Measurements from ENCODE around the gene CDH4.

The CDH4 gene

GRCh38 chr20:61734733-61735502 is 482.9 kb downstream of the CDH4 start:
- no peak for DNase-seq
- in situ Hi-C loops (cut with HindIII; ENCODE audit: low pct_ligation_motif_present, low pct_unique_long_range_greater_than_20kb, low sequenced_read_pairs): no loop called here

DNA sequence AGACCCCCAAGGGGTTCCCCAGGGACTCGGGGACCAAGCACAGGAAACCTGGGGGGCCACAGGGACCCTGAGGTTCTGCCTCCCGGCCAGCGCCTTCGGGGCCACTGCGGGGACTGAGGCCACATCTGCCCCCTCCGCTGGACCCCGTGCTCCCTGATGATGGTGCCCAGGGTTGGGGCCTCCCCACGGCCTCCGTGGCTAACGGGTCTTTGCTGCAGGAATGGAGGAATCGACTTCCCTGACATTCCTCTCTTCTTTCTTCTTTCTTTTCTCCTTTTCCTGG is 483.4 kb downstream of the CDH4 start:
- DNase-seq: no peak
- in situ Hi-C loops (cut with HindIII; ENCODE audit: low pct_ligation_motif_present, low pct_unique_long_range_greater_than_20kb, low sequenced_read_pairs): no loop called here

GRCh38 chr20:61736001-61736635 is 484.1 kb downstream of the CDH4 start:
- DNase-seq: no peak
- in situ Hi-C loops (cut with HindIII; ENCODE audit: low pct_ligation_motif_present, low pct_unique_long_range_greater_than_20kb, low sequenced_read_pairs): no loop called here

GRCh38 chr20:61736751-61737310 is 484.8 kb downstream of the CDH4 start:
- no peak for DNase-seq
- in situ Hi-C loops (cut with HindIII; ENCODE audit: low pct_ligation_motif_present, low pct_unique_long_range_greater_than_20kb, low sequenced_read_pairs): no loop called here

DNA sequence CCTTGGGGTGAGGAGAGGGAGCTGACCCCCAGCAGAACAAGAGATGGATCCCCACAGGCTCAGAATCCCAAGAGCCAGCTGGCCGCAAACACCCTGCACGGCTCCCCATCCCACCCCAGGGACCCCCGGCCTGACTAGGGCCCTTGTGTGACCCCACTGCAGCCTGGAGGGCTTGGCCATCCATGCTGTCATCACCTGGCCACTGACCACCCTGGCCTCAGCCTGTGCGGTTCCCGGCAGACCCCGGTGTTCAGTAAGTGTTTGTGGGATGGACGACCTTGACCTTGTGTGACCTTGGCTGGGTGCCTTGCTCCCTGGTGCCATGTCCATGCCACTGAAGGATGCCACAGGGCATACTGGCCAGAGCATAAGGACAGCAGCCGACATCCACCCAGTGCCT is 485.3 kb downstream of the CDH4 start:
- in situ Hi-C loops (cut with HindIII; ENCODE audit: low pct_ligation_motif_present, low pct_unique_long_range_greater_than_20kb, low sequenced_read_pairs): no loop called here
- DNase-seq: no peak

DNA sequence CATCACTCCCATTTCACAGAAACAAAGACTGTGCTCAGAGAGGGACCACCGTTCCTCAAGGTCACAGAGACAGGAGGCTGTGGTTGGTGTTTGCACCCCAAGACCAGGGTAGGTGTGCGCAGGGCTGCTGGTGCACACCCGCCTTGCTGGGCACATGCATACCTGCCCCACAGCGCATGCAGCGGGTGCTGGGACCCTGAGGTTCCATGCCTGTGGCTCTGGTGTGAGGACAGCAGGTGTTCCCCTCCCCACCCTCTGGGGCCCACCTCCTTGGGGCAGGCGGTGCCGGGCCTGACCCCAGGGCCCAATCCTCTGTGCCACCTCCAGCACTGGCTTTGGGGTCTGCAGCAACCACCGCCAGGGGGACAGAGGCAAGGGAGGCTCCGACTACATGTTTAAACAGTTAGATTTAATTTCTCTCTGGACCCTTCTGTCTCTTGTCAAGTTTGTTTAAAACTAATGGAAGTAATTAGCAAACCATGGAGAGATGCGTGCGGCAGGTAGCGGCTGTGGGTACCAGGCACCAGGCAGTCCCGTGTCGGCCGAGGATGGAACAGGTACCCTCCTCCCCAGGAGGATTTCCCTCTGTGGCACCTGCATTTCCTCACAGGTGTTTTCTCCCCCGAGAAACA is 485.9 kb downstream of the CDH4 start:
- no peak for DNase-seq
- in situ Hi-C loops (cut with HindIII; ENCODE audit: low pct_ligation_motif_present, low pct_unique_long_range_greater_than_20kb, low sequenced_read_pairs): no loop called here

- DNase-seq: no peak
- in situ Hi-C loops (cut with HindIII; ENCODE audit: low pct_ligation_motif_present, low pct_unique_long_range_greater_than_20kb, low sequenced_read_pairs): no loop called here
Observed at GRCh38 chr20:61738601-61739069, 486.6 kb downstream of the CDH4 start.

DNA sequence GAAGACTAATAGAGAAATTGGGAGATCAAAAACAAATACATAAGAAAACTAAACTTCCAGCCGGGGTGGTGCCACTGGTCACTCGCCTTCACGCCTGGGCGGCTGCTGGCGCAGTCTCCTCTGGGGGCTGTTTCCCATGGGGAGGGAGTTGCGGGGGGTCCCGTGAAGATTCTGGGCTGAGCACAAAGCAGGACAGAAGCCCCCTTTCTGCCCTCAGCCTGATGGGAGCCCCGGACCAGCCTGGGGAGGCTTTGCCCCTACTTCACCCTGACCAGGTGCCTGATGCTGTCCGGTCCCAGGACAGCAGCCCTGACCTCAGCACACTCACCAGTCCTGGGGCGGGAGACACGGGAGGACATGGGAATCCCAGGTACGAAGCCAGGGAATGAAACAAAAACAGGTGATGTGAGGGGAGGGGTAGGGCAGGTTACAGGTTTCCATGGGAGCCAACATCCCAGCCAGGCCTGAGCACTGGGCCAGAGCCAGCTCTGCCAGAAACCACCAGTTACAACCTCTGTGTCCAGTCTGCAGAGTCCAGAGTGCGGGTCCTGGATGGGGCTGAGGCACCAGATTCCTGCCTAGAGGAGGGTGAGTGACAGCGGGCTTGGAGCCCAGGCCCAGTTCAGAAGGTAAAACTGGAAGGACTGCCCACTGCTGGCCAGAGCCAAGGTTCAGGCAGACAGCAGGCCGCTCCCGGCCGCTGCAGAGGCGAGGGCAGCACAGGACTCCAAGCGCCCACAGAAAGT is 487.2 kb downstream of the CDH4 start:
- in situ Hi-C loops (cut with HindIII; ENCODE audit: low pct_ligation_motif_present, low pct_unique_long_range_greater_than_20kb, low sequenced_read_pairs): no loop called here
- no peak for DNase-seq

GRCh38 chr20:61739832-61740118 is 487.7 kb downstream of the CDH4 start:
- in situ Hi-C loops (cut with HindIII; ENCODE audit: low pct_ligation_motif_present, low pct_unique_long_range_greater_than_20kb, low sequenced_read_pairs): no loop called here
- no peak for DNase-seq

DNA sequence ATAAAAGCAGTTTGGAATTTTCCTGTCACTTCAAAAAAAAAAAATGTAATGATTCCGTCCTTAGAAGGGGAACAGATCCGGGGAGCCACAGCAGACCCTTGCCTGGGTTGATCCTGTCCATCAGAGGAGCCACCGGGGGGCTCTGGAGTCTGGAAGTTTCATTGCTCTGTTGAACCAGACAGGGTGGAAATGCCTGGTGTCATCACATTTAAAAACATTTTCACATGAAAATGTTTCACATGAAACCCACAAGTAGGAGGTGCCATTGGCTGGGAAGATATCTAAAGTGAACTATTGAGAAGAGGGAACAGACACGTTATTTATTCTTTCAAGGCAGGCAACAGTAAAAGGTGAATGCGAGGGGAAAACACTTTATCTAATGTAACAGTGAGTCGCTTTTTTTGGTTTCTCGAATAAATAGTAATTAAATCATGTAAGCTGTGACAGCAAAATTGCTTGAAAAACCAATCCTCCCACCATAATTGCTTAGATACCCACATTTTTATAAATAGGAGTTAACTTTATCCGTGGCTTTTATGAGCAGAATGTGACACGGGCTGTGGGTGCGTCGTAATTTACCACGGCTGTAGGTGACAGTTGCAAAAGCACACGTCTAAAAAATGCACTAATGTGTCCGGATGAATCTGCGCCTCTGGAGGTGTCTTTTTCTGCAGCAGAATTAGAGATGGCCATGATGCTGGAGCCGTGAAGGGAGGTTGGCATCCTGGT is 490.2 kb downstream of the CDH4 start:
- no peak for DNase-seq
- in situ Hi-C loops (cut with HindIII; ENCODE audit: low pct_ligation_motif_present, low pct_unique_long_range_greater_than_20kb, low sequenced_read_pairs): no loop called here

- DNase-seq: no peak
- in situ Hi-C loops (cut with HindIII; ENCODE audit: low pct_ligation_motif_present, low pct_unique_long_range_greater_than_20kb, low sequenced_read_pairs): no loop called here
Observed at GRCh38 chr20:61743606-61744005, 491.5 kb downstream of the CDH4 start.

GRCh38 chr20:61744691-61745396 is 492.8 kb downstream of the CDH4 start:
- in situ Hi-C loops (cut with HindIII; ENCODE audit: low pct_ligation_motif_present, low pct_unique_long_range_greater_than_20kb, low sequenced_read_pairs): no loop called here
- no peak for DNase-seq

- no peak for DNase-seq
- in situ Hi-C loops (cut with HindIII; ENCODE audit: low pct_ligation_motif_present, low pct_unique_long_range_greater_than_20kb, low sequenced_read_pairs): no loop called here
Observed at GRCh38 chr20:61745397-61746146, 493.5 kb downstream of the CDH4 start.

DNA sequence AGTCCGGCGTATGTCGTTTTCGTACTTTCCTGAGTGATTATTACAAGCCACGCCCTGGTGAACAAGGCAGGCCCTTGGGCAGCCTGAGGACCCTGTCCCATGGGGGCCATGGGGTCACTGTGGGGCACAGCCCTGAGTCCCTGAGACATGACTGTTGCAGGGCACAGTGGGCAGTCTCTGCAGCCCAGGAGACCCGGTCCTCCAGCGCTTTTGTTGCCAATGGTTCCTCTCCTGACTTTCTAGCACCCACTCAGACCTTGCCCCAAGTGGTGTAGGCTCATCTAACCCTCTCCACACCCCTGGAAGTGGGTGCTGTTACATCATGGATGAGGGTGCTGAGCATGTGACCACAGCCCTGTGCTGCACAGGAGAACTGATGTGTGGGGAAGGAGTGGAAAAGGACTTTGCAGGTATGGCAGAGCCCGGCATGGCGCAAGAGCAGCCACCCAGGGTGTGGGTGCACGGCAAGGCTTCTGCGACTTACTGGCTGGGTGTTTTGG is 494.1 kb downstream of the CDH4 start:
- DNase-seq: no peak
- in situ Hi-C loops (cut with HindIII; ENCODE audit: low pct_ligation_motif_present, low pct_unique_long_range_greater_than_20kb, low sequenced_read_pairs): no loop called here

GRCh38 chr20:61746781-61747180 is 494.7 kb downstream of the CDH4 start:
- in situ Hi-C loops (cut with HindIII; ENCODE audit: low pct_ligation_motif_present, low pct_unique_long_range_greater_than_20kb, low sequenced_read_pairs): no loop called here
- DNase-seq: no peak

DNA sequence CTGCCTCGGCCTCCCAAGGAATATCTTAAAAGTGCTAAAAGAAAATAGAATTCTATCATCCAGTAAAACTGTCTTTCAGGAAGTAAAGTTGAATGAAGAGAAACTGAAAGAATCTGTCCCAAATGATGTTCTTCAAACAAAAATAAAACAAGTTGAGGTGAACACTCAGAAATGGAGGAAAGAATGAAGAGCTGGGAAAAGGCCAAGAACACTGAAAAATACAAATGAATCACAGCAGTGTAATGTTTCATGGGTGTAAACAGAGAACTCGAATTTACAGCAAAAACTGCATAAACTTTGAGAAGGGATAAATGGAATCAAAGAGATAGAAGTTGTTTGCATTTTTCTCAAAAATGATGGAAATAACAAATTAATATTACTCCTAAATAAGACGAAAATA is 496.3 kb downstream of the CDH4 start:
- no peak for DNase-seq
- in situ Hi-C loops (cut with HindIII; ENCODE audit: low pct_ligation_motif_present, low pct_unique_long_range_greater_than_20kb, low sequenced_read_pairs): no loop called here

- DNase-seq: no peak
- in situ Hi-C loops (cut with HindIII; ENCODE audit: low pct_ligation_motif_present, low pct_unique_long_range_greater_than_20kb, low sequenced_read_pairs): no loop called here
Observed at GRCh38 chr20:61749406-61750075, 497.5 kb downstream of the CDH4 start.

All from ACHN (cell line).